Kidney epithelial cell (primary cell): ENCODE data around the gene MEF2C. TPM values are rescaled to one million over a fixed set of nuclear protein-coding genes. Genes with fewer than 3 reads are reported as not detected.
A peak's percentile ranks its signal among the peaks of the same experiment; 100 is the strongest.

Experiments
- DNase-seq: peaks from one replicate; pipeline ENCODE4 v3.0.0-alpha.2; 2010; ENCODE audit warnings: low read depth
- H3K27me3 ChIP-seq: 2 replicates; pipeline ENCODE4 v1.6.0; 2011; ENCODE audit warnings: low read length; ENCODE audit not compliant: control insufficient read depth, insufficient read depth
- H3K36me3 ChIP-seq: 2 replicates; pipeline ENCODE4 v1.5.1; 2011; ENCODE audit warnings: low read length; ENCODE audit not compliant: control insufficient read depth, insufficient read depth
- H3K4me3 ChIP-seq: 2 replicates; pipeline ENCODE4 v1.5.1; 2011; ENCODE audit warnings: low read depth, mild to moderate bottlenecking, control low read depth, low read length
- CTCF ChIP-seq: IDR thresholded peaks from 2 replicates; pipeline ENCODE4 v1.5.1; 2011; ENCODE audit warnings: mild to moderate bottlenecking, moderate library complexity, low read length, control low read depth, inconsistent platforms; ENCODE audit not compliant: insufficient read depth, poor library complexity, severe bottlenecking
- total RNA-seq: library from RNA; depleted of rRNA; stranded (reverse); fragments of >200 nt; gene quantifications from 2 replicates; pipeline ENCODE4 v1.2.3, GENCODE V29; 2015

MEF2C gene
- total RNA-seq, 1 donor from 2014 or later = 4.8 TPM

GRCh38 chr5:88886252-88886651 is 3.3 kb upstream of the MEF2C start:
- DNase-seq = no peak
- H3K36me3 ChIP-seq = no peaks in the 10 kb centered on the region
- no peak for TF ChIP-seq CTCF

GRCh38 chr5:88885002-88885401 is 2.0 kb upstream of the MEF2C start:
- Histone ChIP-seq H3K36me3 (no peaks in the 10 kb centered on the region), H3K27me3 (no peaks in the 10 kb centered on the region), H3K4me3 (no peak overlapping the region)
- no peak for DNase-seq
- no peak for TF ChIP-seq CTCF

More at GRCh38 chr5:88886252-88886651, 3.3 kb upstream of the MEF2C start:
- H3K27me3 ChIP-seq = no peaks in the 10 kb centered on the region
- no peak overlapping the region for H3K4me3 ChIP-seq

- no peaks in the 10 kb centered on the region for H3K36me3 ChIP-seq
- no peak for TF ChIP-seq CTCF
Measured at GRCh38 chr5:88884608-88884877, 1.6 kb upstream of the MEF2C start.

GRCh38 chr5:88883836-88884607 is 1.0 kb upstream of the MEF2C start:
- no peak for TF ChIP-seq CTCF
- no peaks in the 10 kb centered on the region for H3K27me3 ChIP-seq
- H3K4me3 ChIP-seq = peak overlapping the region; percentile 81
- DNase-seq = no peak
- H3K36me3 ChIP-seq = no peaks in the 10 kb centered on the region

More at GRCh38 chr5:88884608-88884877, 1.6 kb upstream of the MEF2C start:
- Histone ChIP-seq H3K27me3 (no peaks in the 10 kb centered on the region), H3K4me3 (peak overlapping the region; percentile 81)
- DNase-seq = no peak

- Histone ChIP-seq H3K4me3 (peak overlapping the region; percentile 81), H3K36me3 (no peaks in the 10 kb centered on the region), H3K27me3 (no peaks in the 10 kb centered on the region)
- no peak for DNase-seq
- no peak for TF ChIP-seq CTCF
Measured at GRCh38 chr5:88882276-88883038, 527 bp downstream of the MEF2C start.
